HepG2 (cell line): ENCODE measurements around the gene PRKCE.

ENCODE experiments used
- CHD2 ChIP-seq: IDR thresholded peaks from 2 replicates; pipeline ENCODE4 v1.6.1; 2011; ENCODE audit warnings: low read depth, low read length, improper control_type of control experiment
- MYNN ChIP-seq: sonication (generic); formaldehyde crosslinking; IDR thresholded peaks from 2 replicates; pipeline ENCODE4 v1.4.0; 2020; ENCODE audit warnings: mild to moderate bottlenecking, low read depth, missing genetic modification reagents
- PCBP1 ChIP-seq: fragments of 200-400 bp; formaldehyde crosslinking; IDR thresholded peaks from 2 replicates; pipeline ENCODE4 v1.6.1; 2017; ENCODE audit warnings: mild to moderate bottlenecking, low read depth, low read length, borderline replicate concordance
- POLR2A ChIP-seq, 2 experiments: IDR thresholded peaks; 2 replicates each; pipeline ENCODE4 v1.6.1; 2011; ENCODE audit warnings: low read depth in 2 of 2, low read length in 2 of 2, mild to moderate bottlenecking in 1 of 2, moderate library complexity in 1 of 2; ENCODE audit not compliant: insufficient read depth in 1 of 2
- PTBP1 ChIP-seq: fragments of 200-400 bp; formaldehyde crosslinking; IDR thresholded peaks from 2 replicates; pipeline ENCODE4 v1.6.1; 2018; ENCODE audit warnings: low read length, low read depth; ENCODE audit not compliant: poor library complexity, severe bottlenecking
- ZNF10 ChIP-seq: sonication (generic); formaldehyde crosslinking; IDR thresholded peaks from 2 replicates; pipeline ENCODE4 v1.4.0; 2020; ENCODE audit warnings: mild to moderate bottlenecking, low read depth, missing genetic modification reagents, borderline replicate concordance
- ZNF280D ChIP-seq: sonication (generic); formaldehyde crosslinking; IDR thresholded peaks from 2 replicates; pipeline ENCODE4 v1.5.1; 2020; ENCODE audit warnings: mild to moderate bottlenecking, missing genetic modification reagents
- TF ChIP-seq, protein P1 (sequence below): sonication (generic); formaldehyde crosslinking; IDR thresholded peaks from 2 replicates; pipeline ENCODE4 v1.4.0; 2020; ENCODE audit warnings: missing genetic modification reagents
- TF ChIP-seq, protein P2 (sequence below): sonication (generic); formaldehyde crosslinking; IDR thresholded peaks from 2 replicates; pipeline ENCODE4 v1.5.0; 2020; ENCODE audit warnings: mild to moderate bottlenecking, missing genetic modification reagents, moderate library complexity

DNA sequence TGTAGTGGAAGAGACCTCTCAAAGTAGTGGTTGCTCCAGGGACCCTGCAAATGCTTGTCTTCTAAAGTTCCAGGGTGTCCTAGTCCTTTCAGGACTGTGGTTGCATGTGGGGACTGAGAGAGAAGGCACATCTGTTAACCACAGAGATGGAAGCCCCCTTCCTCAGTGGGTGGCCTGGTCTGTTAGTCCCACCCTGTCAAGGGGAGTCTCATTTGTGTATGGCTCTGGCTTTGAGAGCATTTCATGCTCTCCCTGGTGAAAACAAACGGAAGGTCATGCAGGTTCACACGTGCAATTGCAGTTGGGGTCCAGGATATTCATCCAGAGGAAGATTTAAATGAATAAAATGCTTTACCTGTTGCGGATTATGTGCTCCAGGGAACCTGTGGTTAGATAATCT lies 219.6 kb downstream of the PRKCE start:
- TF ChIP-seq PCBP1 (no peak), POLR2A (IDR thresholded peaks at IDR 0.05; ENCODE audit: insufficient read depth in 1 of 2, low read depth in 2 of 2, low read length in 2 of 2) (no peak), ZNF280D (no peak), ZNF10 (CRISPR knock-in tag) (no peak), MYNN (no peak), CHD2 (no peak), PTBP1 (no peak)
- TF ChIP-seq, protein P1, sequence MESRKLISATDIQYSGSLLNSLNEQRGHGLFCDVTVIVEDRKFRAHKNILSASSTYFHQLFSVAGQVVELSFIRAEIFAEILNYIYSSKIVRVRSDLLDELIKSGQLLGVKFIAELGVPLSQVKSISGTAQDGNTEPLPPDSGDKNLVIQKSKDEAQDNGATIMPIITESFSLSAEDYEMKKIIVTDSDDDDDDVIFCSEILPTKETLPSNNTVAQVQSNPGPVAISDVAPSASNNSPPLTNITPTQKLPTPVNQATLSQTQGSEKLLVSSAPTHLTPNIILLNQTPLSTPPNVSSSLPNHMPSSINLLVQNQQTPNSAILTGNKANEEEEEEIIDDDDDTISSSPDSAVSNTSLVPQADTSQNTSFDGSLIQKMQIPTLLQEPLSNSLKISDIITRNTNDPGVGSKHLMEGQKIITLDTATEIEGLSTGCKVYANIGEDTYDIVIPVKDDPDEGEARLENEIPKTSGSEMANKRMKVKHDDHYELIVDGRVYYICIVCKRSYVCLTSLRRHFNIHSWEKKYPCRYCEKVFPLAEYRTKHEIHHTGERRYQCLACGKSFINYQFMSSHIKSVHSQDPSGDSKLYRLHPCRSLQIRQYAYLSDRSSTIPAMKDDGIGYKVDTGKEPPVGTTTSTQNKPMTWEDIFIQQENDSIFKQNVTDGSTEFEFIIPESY (CRISPR knock-in tag): no peak
- TF ChIP-seq, protein P2, sequence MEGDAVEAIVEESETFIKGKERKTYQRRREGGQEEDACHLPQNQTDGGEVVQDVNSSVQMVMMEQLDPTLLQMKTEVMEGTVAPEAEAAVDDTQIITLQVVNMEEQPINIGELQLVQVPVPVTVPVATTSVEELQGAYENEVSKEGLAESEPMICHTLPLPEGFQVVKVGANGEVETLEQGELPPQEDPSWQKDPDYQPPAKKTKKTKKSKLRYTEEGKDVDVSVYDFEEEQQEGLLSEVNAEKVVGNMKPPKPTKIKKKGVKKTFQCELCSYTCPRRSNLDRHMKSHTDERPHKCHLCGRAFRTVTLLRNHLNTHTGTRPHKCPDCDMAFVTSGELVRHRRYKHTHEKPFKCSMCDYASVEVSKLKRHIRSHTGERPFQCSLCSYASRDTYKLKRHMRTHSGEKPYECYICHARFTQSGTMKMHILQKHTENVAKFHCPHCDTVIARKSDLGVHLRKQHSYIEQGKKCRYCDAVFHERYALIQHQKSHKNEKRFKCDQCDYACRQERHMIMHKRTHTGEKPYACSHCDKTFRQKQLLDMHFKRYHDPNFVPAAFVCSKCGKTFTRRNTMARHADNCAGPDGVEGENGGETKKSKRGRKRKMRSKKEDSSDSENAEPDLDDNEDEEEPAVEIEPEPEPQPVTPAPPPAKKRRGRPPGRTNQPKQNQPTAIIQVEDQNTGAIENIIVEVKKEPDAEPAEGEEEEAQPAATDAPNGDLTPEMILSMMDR (CRISPR knock-in tag): no peak
